ENCODE results near the gene CPT1A. TPM values are rescaled to one million over a fixed set of nuclear protein-coding genes. Genes with fewer than 3 reads are reported as not detected.

The CPT1A gene
- total RNA-seq, 2 experiments from 2014 or later: 11.3 to 13.2 TPM

DNA sequence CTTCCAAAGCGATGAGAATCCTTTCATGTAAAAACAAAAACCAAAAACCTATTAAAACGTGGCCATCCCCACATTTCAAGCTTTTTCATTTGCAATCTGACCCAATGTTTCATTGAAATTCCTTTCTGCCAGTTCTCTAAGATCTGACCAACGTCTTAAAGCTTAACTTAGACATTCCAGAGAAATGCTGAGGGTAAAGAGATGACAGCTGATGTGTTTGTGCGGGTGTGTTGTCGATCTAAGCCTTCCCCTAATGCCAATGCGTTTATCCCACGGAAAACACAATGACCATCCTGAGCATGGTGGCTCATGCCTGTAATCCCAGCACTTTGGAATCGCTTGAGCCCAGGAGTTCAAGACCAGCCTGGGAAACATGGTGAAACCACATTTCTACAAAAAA, 84.0 kb downstream of the CPT1A start:
- peaks cover 58% of the 10 kb centered on the region for H3K36me3 Mint-ChIP-seq (ENCODE audit: low read depth)
- no peaks in the 10 kb centered on the region for H3K27me3 ChIP-seq (ENCODE audit: control insufficient read depth in 1 of 2, insufficient read depth in 2 of 2, low read length in 2 of 2)
- ChIA-PET POLR2A (no interaction called here), CTCF (no interaction called here)
- no peak overlapping the region for H3K4me3 Mint-ChIP-seq
- no peak for DNase-seq
- no peaks in the 10 kb centered on the region for H3K4me1 Mint-ChIP-seq (ENCODE audit: low read depth)
- H3K4me3 ChIP-seq (ENCODE audit: low read length): no peak overlapping the region
- H3K36me3 ChIP-seq (ENCODE audit: insufficient read depth, low read length): peaks cover 44% of the 10 kb centered on the region
- no peaks in the 10 kb centered on the region for H3K9me3 Mint-ChIP-seq
- no peak for ATAC-seq (ENCODE audit: poor library complexity)
- no peaks in the 10 kb centered on the region for H3K27me3 Mint-ChIP-seq
- H3K27ac ChIP-seq (ENCODE audit: low read depth in 1 of 2, low read length in 2 of 2): no peak overlapping the region
- no peak overlapping the region for H3K27ac Mint-ChIP-seq
- TF ChIP-seq CTCF (IDR thresholded peaks at IDR 0.05): no peak
- H3K4me1 ChIP-seq (ENCODE audit: insufficient read depth, low read length): no peaks in the 10 kb centered on the region
- intact Hi-C loops (cut with DNase I, micrococcal nuclease): loop anchor here in 1 of 2 experiments (10.0 kb wide), 1 partner anchor 917 kb away; the partner anchor contains the start of gene LTO1
- H3K9me3 ChIP-seq (ENCODE audit: control insufficient read depth in 1 of 2, insufficient read depth in 1 of 2, low read length in 2 of 2): no peaks in the 10 kb centered on the region

DNA sequence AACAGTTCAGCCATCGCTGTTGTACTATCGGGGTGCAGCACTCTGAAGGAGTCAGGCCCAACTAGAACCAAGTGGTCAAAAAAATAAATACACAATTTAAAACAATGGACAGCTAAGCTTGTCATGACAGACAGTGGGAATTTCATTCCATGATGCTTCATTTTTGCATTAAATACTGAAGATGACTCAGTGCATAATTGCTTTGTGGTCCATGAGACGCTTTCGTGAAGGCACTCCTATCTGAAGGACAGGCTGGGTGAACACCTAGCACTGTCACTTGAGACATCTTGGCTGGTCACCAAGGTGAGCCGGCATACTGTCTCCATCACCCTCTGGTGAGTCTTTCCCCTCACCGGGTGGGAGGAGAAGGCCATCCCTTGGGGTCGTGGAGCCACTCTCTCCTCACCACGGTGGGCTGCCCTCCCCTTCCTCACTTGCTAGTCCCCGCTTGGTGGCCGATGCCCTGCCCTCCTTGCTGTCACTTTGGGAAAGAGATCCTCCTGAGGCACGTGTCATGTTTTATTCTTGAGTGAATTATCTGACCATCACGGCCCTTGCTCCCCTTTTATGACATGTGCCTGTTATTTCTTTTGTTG, 85.4 kb downstream of the CPT1A start:
- H3K9me3 ChIP-seq (ENCODE audit: control insufficient read depth in 1 of 2, insufficient read depth in 1 of 2, low read length in 2 of 2): no peaks in the 10 kb centered on the region
- Mint-ChIP-seq H3K36me3 (ENCODE audit: low read depth) (peaks cover 43% of the 10 kb centered on the region), H3K27ac (no peak overlapping the region), H3K9me3 (no peaks in the 10 kb centered on the region), H3K4me3 (no peak overlapping the region), H3K4me1 (ENCODE audit: low read depth) (peaks cover 3% of the 10 kb centered on the region), H3K27me3 (no peaks in the 10 kb centered on the region)
- H3K36me3 ChIP-seq (ENCODE audit: insufficient read depth, low read length): peaks cover 31% of the 10 kb centered on the region
- peaks cover 9% of the 10 kb centered on the region for H3K4me1 ChIP-seq (ENCODE audit: insufficient read depth, low read length)
- H3K27me3 ChIP-seq (ENCODE audit: control insufficient read depth in 1 of 2, insufficient read depth in 2 of 2, low read length in 2 of 2): no peaks in the 10 kb centered on the region
- TF ChIP-seq CTCF (IDR thresholded peaks at IDR 0.05): no peak
- no peak for ATAC-seq (ENCODE audit: poor library complexity)
- intact Hi-C loops (cut with DNase I, micrococcal nuclease): loop anchor here in 1 of 2 experiments (10.0 kb wide), 1 partner anchor 919 kb away; the partner anchor contains the start of gene LTO1
- ChIA-PET POLR2A (no interaction called here), CTCF (no interaction called here)
- DNase-seq: no peak
- no peak overlapping the region for H3K27ac ChIP-seq (ENCODE audit: low read depth in 1 of 2, low read length in 2 of 2)
- no peak overlapping the region for H3K4me3 ChIP-seq (ENCODE audit: low read length)

DNA sequence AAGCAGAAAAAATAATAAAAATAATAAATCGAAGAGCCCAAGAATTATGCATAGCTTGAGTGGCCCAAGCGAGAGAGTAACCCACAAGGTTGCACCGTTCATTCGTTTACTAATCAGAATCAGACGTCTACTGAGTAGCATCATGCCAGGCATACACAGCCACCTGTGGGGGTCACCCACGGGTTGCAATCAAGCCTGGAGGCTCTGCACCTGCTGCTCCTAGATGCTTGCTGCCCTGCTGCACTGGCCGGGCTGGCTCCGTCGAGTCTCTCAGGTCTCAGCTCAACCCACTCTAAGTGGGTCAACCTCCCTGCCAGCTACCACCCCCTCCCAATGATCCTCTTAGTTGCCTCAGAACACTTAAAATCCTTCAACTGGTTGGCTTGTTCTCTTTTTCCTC, 88.4 kb downstream of the CPT1A start:
- no peak for ATAC-seq (ENCODE audit: poor library complexity)

More for the DNA sequence above, 88.4 kb downstream of the CPT1A start:
- H3K36me3 Mint-ChIP-seq (ENCODE audit: low read depth): peaks cover 23% of the 10 kb centered on the region
- no peak for TF ChIP-seq CTCF (IDR thresholded peaks at IDR 0.05)
- Histone ChIP-seq H3K27me3 (ENCODE audit: control insufficient read depth in 1 of 2, insufficient read depth in 2 of 2, low read length in 2 of 2) (no peaks in the 10 kb centered on the region), H3K27ac (ENCODE audit: low read depth in 1 of 2, low read length in 2 of 2) (no peak overlapping the region), H3K4me1 (ENCODE audit: insufficient read depth, low read length) (peaks cover 18% of the 10 kb centered on the region), H3K36me3 (ENCODE audit: insufficient read depth, low read length) (peaks cover 20% of the 10 kb centered on the region), H3K9me3 (ENCODE audit: control insufficient read depth in 1 of 2, insufficient read depth in 1 of 2, low read length in 2 of 2) (no peaks in the 10 kb centered on the region), H3K4me3 (ENCODE audit: low read length) (no peak overlapping the region)
- H3K27ac Mint-ChIP-seq: no peak overlapping the region
- ChIA-PET POLR2A (no interaction called here), CTCF (no interaction called here)
- intact Hi-C loops (cut with DNase I, micrococcal nuclease): loop anchor here (5.0 to 10.0 kb wide), 4 partner anchors 89 to 922 kb away; partner anchors contain the start of genes CHKA (in 1 of the 2), CPT1A (in 1 of the 2), LTO1 (in 1 of the 2) and TPCN2 (in 1 of the 2)
- no peaks in the 10 kb centered on the region for H3K9me3 Mint-ChIP-seq
- DNase-seq: no peak
- no peak overlapping the region for H3K4me3 Mint-ChIP-seq
- H3K4me1 Mint-ChIP-seq (ENCODE audit: low read depth): peaks cover 11% of the 10 kb centered on the region
- no peaks in the 10 kb centered on the region for H3K27me3 Mint-ChIP-seq
